ENCODE measurements around the gene LHX3. TPM values are rescaled to one million over a fixed set of nuclear protein-coding genes. Genes with fewer than 3 reads are reported as not detected.

LHX3 gene
- total RNA-seq, 1 donor from 2014 or later: not detected

DNA sequence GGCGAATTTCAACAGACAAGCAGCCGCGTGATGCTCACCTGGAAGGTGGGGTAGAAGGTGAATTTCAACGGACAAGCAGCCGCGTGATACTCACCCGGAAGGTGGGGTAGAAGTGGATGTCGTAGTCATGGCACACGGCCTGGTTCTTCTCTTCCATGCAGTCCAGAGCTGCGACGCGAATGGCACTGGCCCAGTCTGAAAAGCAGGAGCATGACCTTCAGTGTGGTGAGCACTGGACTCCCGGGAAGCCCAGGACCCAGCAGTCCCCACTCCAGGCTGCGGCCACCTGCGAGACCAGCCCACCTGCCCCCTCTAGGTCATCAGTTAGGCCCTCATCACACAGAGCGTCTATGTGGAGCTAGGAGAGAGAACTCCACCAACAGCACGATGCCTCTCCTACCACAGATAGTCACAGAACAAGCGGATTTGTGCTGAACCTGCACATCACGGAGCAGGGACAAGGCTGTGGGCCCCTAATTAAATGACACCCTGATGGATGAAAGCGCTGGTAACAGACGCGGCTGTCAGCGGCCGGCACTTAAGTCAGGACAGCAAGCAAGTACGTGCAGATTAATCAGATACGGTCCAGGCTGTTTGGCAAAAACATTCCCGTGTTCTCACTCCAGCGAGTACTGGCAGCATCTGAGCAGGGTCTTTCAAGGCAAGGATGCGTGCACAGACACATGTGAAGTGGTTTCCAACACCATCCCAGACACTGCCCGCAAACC, 21.9 kb upstream of the LHX3 start:
- Histone ChIP-seq H3K4me3 (ENCODE audit: insufficient read depth, low read depth, low read length) (no peak overlapping the region), H4K20me1 (ENCODE audit: insufficient read depth, low read length) (peaks cover 62% of the 10 kb centered on the region), H3K9me3 (ENCODE audit: insufficient read depth, low read depth, low read length) (no peaks in the 10 kb centered on the region), H3K9ac (ENCODE audit: low read length) (no peak overlapping the region), H2AFZ (ENCODE audit: low read depth, low read length) (no peak overlapping the region), H3K4me2 (ENCODE audit: low read length) (no peak overlapping the region), H3K27me3 (ENCODE audit: insufficient read depth, low read length) (no peaks in the 10 kb centered on the region), H3K79me2 (ENCODE audit: insufficient read depth, low read length) (peaks cover 23% of the 10 kb centered on the region), H3K4me1 (ENCODE audit: insufficient read depth, low read length) (peaks cover 24% of the 10 kb centered on the region), H3K36me3 (ENCODE audit: insufficient read depth, low read length) (no peaks in the 10 kb centered on the region), H3K27ac (ENCODE audit: low read depth, low read length) (no peak overlapping the region)
- DNase-seq (ENCODE audit: low read depth) (no peak), FAIRE-seq (no peak)
- TF ChIP-seq, protein P1, sequence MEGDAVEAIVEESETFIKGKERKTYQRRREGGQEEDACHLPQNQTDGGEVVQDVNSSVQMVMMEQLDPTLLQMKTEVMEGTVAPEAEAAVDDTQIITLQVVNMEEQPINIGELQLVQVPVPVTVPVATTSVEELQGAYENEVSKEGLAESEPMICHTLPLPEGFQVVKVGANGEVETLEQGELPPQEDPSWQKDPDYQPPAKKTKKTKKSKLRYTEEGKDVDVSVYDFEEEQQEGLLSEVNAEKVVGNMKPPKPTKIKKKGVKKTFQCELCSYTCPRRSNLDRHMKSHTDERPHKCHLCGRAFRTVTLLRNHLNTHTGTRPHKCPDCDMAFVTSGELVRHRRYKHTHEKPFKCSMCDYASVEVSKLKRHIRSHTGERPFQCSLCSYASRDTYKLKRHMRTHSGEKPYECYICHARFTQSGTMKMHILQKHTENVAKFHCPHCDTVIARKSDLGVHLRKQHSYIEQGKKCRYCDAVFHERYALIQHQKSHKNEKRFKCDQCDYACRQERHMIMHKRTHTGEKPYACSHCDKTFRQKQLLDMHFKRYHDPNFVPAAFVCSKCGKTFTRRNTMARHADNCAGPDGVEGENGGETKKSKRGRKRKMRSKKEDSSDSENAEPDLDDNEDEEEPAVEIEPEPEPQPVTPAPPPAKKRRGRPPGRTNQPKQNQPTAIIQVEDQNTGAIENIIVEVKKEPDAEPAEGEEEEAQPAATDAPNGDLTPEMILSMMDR (IDR thresholded peaks at IDR 0.05; ENCODE audit: insufficient read depth, low read depth, low read length): no peak
- no peak for TF ChIP-seq EZH2 (IDR thresholded peaks at IDR 0.05; ENCODE audit: insufficient read depth, low read length)
- no peak overlapping the region for H3K27ac Mint-ChIP-seq (ENCODE audit: unreplicated experiment)
- peaks cover 12% of the 10 kb centered on the region for H3K36me3 Mint-ChIP-seq (ENCODE audit: low read depth, unreplicated experiment)
- H3K4me1 Mint-ChIP-seq (ENCODE audit: low read depth, unreplicated experiment): peaks cover 10% of the 10 kb centered on the region
- no peaks in the 10 kb centered on the region for H3K9me3 Mint-ChIP-seq (ENCODE audit: unreplicated experiment)
- no peaks in the 10 kb centered on the region for H3K27me3 Mint-ChIP-seq (ENCODE audit: low read depth, unreplicated experiment)
- no peak overlapping the region for H3K4me3 Mint-ChIP-seq (ENCODE audit: unreplicated experiment)

DNA sequence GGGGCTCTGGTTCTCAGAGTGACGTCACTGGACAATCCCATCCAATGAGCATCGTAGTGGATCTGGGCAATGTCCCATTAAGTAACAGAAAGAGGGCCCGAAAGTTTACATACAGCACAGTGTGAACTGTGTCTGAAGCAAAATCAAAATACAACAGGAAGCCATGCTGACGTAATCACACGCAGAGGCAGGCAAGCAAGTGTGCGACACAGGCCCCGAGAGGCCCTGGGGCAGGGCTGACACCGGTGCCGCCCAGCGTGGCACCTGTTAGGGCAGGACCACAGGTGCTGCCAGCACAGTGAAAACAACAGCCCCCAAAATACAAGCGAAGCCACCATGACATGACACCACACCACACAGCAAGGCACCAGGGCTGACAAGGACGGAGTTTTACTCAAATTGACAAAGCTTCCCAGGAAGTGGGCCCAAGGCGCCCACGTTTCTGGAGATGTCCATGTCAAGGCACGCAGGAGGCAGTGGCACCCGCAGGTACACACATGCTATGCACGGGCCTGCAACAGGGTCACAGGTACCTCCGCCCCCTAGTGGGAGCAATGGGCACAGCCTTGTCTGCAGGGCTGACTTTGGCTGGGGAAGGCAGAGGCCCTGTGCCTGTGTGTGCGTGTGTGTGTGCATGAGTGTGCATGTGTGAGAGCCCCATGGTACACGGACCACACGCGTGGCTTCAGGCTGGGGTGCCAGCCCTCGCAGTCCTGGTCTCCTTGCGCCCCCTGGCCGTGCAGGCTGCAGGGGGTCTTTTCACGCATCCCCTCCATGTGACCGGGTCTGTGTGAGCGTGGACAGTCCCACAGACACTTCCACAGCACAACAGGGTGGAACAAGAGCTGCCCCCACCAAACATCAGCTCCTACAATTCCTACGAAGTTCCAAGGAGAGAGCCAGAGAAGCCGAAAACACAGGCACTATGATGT, 21.1 kb upstream of the LHX3 start:
- H3K36me3 Mint-ChIP-seq (ENCODE audit: low read depth, unreplicated experiment): peaks cover 15% of the 10 kb centered on the region
- peaks cover 10% of the 10 kb centered on the region for H3K4me1 Mint-ChIP-seq (ENCODE audit: low read depth, unreplicated experiment)
- no peaks in the 10 kb centered on the region for H3K27me3 Mint-ChIP-seq (ENCODE audit: low read depth, unreplicated experiment)
- H3K27ac ChIP-seq (ENCODE audit: low read depth, low read length): no peak overlapping the region
- peak; percentile 10 for DNase-seq (ENCODE audit: low read depth)
- peaks cover 24% of the 10 kb centered on the region for H3K4me1 ChIP-seq (ENCODE audit: insufficient read depth, low read length)
- H2AFZ ChIP-seq (ENCODE audit: low read depth, low read length): no peak overlapping the region
- H3K79me2 ChIP-seq (ENCODE audit: insufficient read depth, low read length): peaks cover 23% of the 10 kb centered on the region
- no peaks in the 10 kb centered on the region for H3K9me3 ChIP-seq (ENCODE audit: insufficient read depth, low read depth, low read length)
- no peaks in the 10 kb centered on the region for H3K9me3 Mint-ChIP-seq (ENCODE audit: unreplicated experiment)
- H4K20me1 ChIP-seq (ENCODE audit: insufficient read depth, low read length): peaks cover 64% of the 10 kb centered on the region
- FAIRE-seq: no peak
- H3K9ac ChIP-seq (ENCODE audit: low read length): no peak overlapping the region
- H3K27ac Mint-ChIP-seq (ENCODE audit: unreplicated experiment): no peak overlapping the region
- no peaks in the 10 kb centered on the region for H3K27me3 ChIP-seq (ENCODE audit: insufficient read depth, low read length)
- H3K36me3 ChIP-seq (ENCODE audit: insufficient read depth, low read length): no peaks in the 10 kb centered on the region
- TF ChIP-seq, protein P1 (IDR thresholded peaks at IDR 0.05; ENCODE audit: insufficient read depth, low read depth, low read length): peak; percentile 75
- TF ChIP-seq EZH2 (IDR thresholded peaks at IDR 0.05; ENCODE audit: insufficient read depth, low read length): no peak
- no peak overlapping the region for H3K4me3 ChIP-seq (ENCODE audit: insufficient read depth, low read depth, low read length)
- no peak overlapping the region for H3K4me2 ChIP-seq (ENCODE audit: low read length)
- no peak overlapping the region for H3K4me3 Mint-ChIP-seq (ENCODE audit: unreplicated experiment)
